ENCODE data around the gene TEX44.
"Not testable (repeated sequence)": the region's sequence is repeated elsewhere in the genome, so short reads cannot be mapped to it uniquely, and the experiment has no call there.

The TEX44 gene

GRCh38 chr2:231592636-231593145, at the start of gene TEX44:
Gene TEX44, plus strand, starts transcription at chr2:231592864. Its CDS starts 88 bp downstream, at chr2:231592952.
- no peak for DNase-seq (ENCODE audit: low read depth)

DNA sequence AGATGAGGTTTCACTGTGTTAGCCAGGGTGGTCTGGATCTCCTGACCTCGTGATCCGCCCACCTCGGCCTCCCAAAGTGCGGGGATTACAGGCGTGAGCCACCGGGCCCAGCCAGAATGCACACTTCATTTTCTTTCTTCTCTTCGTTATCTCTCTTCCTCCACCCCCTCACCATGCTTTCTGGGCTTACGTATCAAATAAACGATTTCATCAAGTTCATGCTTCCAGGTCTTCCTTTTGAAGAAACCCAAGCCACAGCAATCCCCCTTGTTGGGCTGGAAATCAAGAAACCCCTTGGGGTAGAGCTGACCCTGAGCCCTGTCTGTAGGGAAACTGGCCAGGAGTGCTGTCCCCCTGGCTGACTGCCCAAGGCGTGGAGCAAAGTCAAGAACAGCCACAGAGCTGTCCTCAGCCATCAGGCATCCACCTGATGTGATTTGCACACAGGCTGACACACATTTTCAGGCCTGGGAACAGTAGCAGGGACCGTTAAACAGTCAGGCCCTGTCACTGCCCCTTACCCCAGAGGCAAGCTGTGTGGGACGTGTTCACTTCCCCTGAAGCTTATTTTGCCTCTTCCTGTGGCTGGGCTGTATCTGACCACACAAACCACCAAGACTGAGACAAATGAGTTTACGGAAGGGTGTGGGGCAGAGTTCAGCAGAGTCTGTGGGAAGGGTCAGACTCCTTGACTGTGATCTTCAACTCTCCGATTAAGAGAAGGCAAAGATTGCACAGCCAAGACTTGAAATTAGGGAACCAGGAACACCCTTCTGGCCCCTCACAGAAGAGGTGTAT, 47.4 kb upstream of the TEX44 start:
- DNase-seq (ENCODE audit: low read depth), result no peak

- no peak for DNase-seq (ENCODE audit: low read depth)
These were observed 46.5 kb upstream of the TEX44 start for GRCh38 chr2:231546014-231546715.

GRCh38 chr2:231547315-231548110, 45.2 kb upstream of the TEX44 start:
- DNase-seq (ENCODE audit: low read depth), result no peak

GRCh38 chr2:231548752-231549151, 43.9 kb upstream of the TEX44 start:
- no peak for DNase-seq (ENCODE audit: low read depth)

GRCh38 chr2:231549446-231550239, 43.0 kb upstream of the TEX44 start:
- no peak for DNase-seq (ENCODE audit: low read depth)

- DNase-seq (ENCODE audit: low read depth), result no peak
These were observed 39.9 kb upstream of the TEX44 start for GRCh38 chr2:231552752-231553151.

GRCh38 chr2:231554327-231554726, 38.3 kb upstream of the TEX44 start:
- no peak for DNase-seq (ENCODE audit: low read depth)

GRCh38 chr2:231554748-231555545, 37.7 kb upstream of the TEX44 start:
- DNase-seq (ENCODE audit: low read depth), result no peak

DNA sequence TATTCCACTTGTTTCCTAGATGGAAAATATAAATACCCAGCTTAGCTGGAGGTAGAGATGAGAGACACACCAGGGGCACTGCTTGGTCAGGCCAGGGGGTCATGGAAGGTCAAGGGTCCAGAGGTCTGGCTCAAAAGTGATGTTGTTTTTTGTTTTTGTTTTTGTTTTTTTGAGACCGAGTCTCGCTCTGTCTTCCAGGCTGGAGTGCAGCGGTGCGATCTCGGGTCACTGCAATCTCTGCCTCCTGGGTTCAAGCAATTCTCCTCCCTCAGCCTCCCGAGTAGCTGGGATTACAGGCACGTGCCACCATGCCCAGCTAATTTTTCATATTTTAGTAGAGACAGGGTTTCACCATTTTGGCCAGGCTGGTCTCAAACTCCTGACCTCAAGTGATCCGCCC, 36.2 kb upstream of the TEX44 start:
- DNase-seq (ENCODE audit: low read depth), result not testable (repeated sequence)

- no peak for DNase-seq (ENCODE audit: low read depth)
These were observed 35.7 kb upstream of the TEX44 start for GRCh38 chr2:231556981-231557380.

- peak; percentile 42 for DNase-seq (ENCODE audit: low read depth)
These were observed 35.0 kb upstream of the TEX44 start for GRCh38 chr2:231557571-231558217.

- no peak for DNase-seq (ENCODE audit: low read depth)
These were observed 29.2 kb upstream of the TEX44 start for GRCh38 chr2:231563378-231563961.

GRCh38 chr2:231565887-231566594, 26.6 kb upstream of the TEX44 start:
- no peak for DNase-seq (ENCODE audit: low read depth)

GRCh38 chr2:231567159-231567558, 25.5 kb upstream of the TEX44 start:
- DNase-seq (ENCODE audit: low read depth), result no peak

DNA sequence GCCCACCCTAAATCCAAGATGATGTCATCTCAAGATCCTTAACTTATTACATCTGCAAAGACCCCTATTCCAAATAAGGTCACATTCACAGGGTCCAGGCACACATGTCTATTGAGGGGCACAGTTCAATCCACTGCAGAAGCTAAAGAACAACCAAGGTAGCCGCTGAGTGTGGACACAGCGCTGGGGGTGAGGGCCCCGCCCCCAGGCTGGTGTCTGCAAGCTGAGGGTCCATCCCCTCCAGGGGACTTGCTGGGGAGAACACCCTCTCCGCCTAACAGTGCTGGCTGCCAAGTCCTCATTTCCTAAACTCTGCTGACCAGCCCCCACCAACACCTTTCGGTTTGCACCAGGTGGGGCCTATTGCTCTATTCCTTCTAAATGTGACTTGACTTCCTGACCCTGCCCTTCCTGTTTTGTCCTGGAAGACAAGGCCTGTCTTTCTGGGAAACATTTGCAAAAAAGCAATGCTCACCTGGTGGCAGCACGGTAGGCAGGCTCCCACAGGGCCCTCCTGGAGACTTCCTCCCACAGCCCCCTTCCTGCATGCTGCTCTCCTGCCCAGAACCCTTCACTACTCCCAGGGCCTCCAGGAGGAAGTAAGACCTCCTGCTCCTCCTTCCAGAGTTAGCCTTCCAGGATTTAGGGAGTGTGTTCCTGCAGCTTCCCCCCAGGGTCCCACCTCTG, 24.4 kb upstream of the TEX44 start:
- DNase-seq (ENCODE audit: low read depth), result no peak

- no peak for DNase-seq (ENCODE audit: low read depth)
These were observed 23.8 kb upstream of the TEX44 start for GRCh38 chr2:231568785-231569435.

DNA sequence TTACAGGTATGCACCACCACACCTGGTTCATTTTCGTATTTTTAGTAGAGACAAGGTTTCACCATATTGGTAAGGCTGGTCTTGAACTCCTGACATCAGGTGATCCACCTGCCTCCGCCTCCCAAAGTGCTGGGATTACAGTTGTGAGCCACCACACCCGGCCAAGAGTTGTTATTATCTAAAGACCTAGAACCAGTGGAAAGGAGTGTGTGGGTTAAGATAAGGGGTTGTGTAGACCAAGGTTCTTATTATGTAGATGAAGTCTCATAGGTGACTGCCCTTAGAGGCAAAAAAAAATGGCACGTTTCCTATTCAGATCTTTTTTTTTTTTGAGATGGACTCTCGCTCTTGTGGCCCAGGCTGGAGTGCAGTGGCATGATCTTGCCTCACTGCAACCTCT, 21.7 kb upstream of the TEX44 start:
- DNase-seq (ENCODE audit: low read depth), result not testable (repeated sequence)

Measured in GM04503 (cell line).